OCI-LY7 (cell line): ENCODE data around the gene DRGX. TPM values are rescaled to one million over a fixed set of nuclear protein-coding genes. Genes with fewer than 3 reads are reported as not detected.

ENCODE experiments used
- BruUV-seq: library from RNA; stranded (reverse); fragments of 400-500 nt; replicated peaks from 2 replicates; lab custom pipeline; 2021; lab: Mats Ljungman, UMichigan
- CTCF ChIA-PET: fragments of 300-600 bp; sonication (Branson Sonifier 250); formaldehyde crosslinking; loops from one replicate; lab custom pipeline; 2022; ENCODE audit warnings: antibody characterized with exemption; ENCODE audit not compliant: unreplicated experiment; lab: Charles Lee
- POLR2A ChIA-PET: fragments of 300-600 bp; sonication (Branson Sonifier 250); formaldehyde crosslinking; loops from one replicate; lab custom pipeline; 2022; ENCODE audit warnings: antibody characterized with exemption; lab: Charles Lee
- DNase-seq: peaks from one replicate; pipeline ENCODE4 v3.0.0-alpha.2; 2015; ENCODE audit warnings: low spot score
- H2AFZ ChIP-seq: fragments of 200-600 bp; sonication (generic), shearing (Covaris generic); 2 replicates; pipeline ENCODE4 v1.6.1; 2014; ENCODE audit warnings: mild to moderate bottlenecking, antibody characterized with exemption, low read length, moderate library complexity
- H3K27ac ChIP-seq: fragments of 200-600 bp; sonication (generic); 2 replicates; pipeline ENCODE4 v1.5.1; 2014; ENCODE audit warnings: mixed run types, low read depth, mild to moderate bottlenecking, moderate library complexity, low read length, inconsistent platforms; ENCODE audit not compliant: poor library complexity, severe bottlenecking
- H3K36me3 ChIP-seq: fragments of 200-600 bp; sonication (generic); 2 replicates; pipeline ENCODE4 v1.6.1; 2014; ENCODE audit warnings: mild to moderate bottlenecking, antibody characterized with exemption, low read length, moderate library complexity, mixed read lengths; ENCODE audit not compliant: insufficient read depth
- H3K4me1 ChIP-seq: fragments of 200-600 bp; sonication (generic); 2 replicates; pipeline ENCODE4 v1.5.1; 2014; ENCODE audit warnings: mild to moderate bottlenecking, low read length; ENCODE audit not compliant: insufficient read depth, poor library complexity, severe bottlenecking
- H3K4me2 ChIP-seq: fragments of 200-600 bp; sonication (generic); 2 replicates; pipeline ENCODE4 v1.6.1; 2014; ENCODE audit warnings: mild to moderate bottlenecking, low read length
- H3K4me3 ChIP-seq: fragments of 200-600 bp; sonication (generic); 2 replicates; pipeline ENCODE4 v1.5.1; 2014; ENCODE audit warnings: mild to moderate bottlenecking, low read depth, low read length; ENCODE audit not compliant: poor library complexity, severe bottlenecking
- H3K79me2 ChIP-seq: fragments of 200-600 bp; sonication (generic); 2 replicates; pipeline ENCODE4 v1.6.1; 2016; ENCODE audit warnings: low read depth, mild to moderate bottlenecking, low read length, moderate library complexity, mixed read lengths; ENCODE audit not compliant: insufficient read depth
- H3K9me2 ChIP-seq: fragments of 200-600 bp; sonication (generic); 2 replicates; pipeline ENCODE4 v1.6.1; 2016; ENCODE audit warnings: mild to moderate bottlenecking, low read length, mixed read lengths; ENCODE audit not compliant: insufficient read depth
- H3K9me3 ChIP-seq: fragments of 200-600 bp; sonication (generic); 2 replicates; pipeline ENCODE4 v1.6.1; 2014; ENCODE audit warnings: mild to moderate bottlenecking, mixed run types, low read length, mixed read lengths
- H4K20me1 ChIP-seq: fragments of 200-600 bp; sonication (generic); 2 replicates; pipeline ENCODE4 v1.6.1; 2014; ENCODE audit warnings: mild to moderate bottlenecking, antibody characterized with exemption, low read length, moderate library complexity, mixed read lengths; ENCODE audit not compliant: insufficient read depth
- CTCF ChIP-seq: fragments of 200-600 bp; sonication (generic); conservative IDR thresholded peaks from 2 replicates; pipeline ENCODE4 v1.5.1; 2014; ENCODE audit warnings: mild to moderate bottlenecking, antibody characterized with exemption, low read length, moderate library complexity, mixed read lengths
- EZH2phosphoT487 ChIP-seq: fragments of 200-600 bp; sonication (generic); IDR thresholded peaks from 2 replicates; pipeline ENCODE4 v1.6.1; 2018; ENCODE audit warnings: low read depth, borderline replicate concordance, mild to moderate bottlenecking, mixed run types, antibody characterized with exemption, low read length, moderate library complexity, mixed read lengths
- intact Hi-C: fragments of 100-400 bp; cut with micrococcal nuclease; formaldehyde crosslinking; loops from one replicate; pipeline ENCODE4 v1.10.0; 2022; ENCODE audit not compliant: unreplicated experiment
- total RNA-seq, 2 experiments: library from RNA; depleted of rRNA in 1 of 2; stranded (reverse); fragments of >200 nt in 1 of 2; shearing (Covaris generic) in 1 of 2; gene quantifications; 2 replicates each; pipeline ENCODE4 v1.2.3, GENCODE V29; 2014 to 2022

The DRGX gene
- total RNA-seq, 2 experiments from 2014 or later: not detected

- ChIA-PET POLR2A (no interaction called here), CTCF (no interaction called here)
- Histone ChIP-seq H3K4me1 (no peaks in the 10 kb centered on the region), H3K4me2 (no peak overlapping the region), H4K20me1 (no peaks in the 10 kb centered on the region), H3K36me3 (no peaks in the 10 kb centered on the region), H3K9me2 (no peaks in the 10 kb centered on the region), H3K79me2 (no peaks in the 10 kb centered on the region), H3K4me3 (no peak overlapping the region), H2AFZ (no peak overlapping the region), H3K27ac (no peak overlapping the region), H3K9me3 (no peaks in the 10 kb centered on the region)
- intact Hi-C loops: no loop called here
- TF ChIP-seq EZH2phosphoT487 (no peak), CTCF (no peak)
- no peak for DNase-seq
- BruUV-seq: no TSS peak
Observed at GRCh38 chr10:49366460-49366859, 29.4 kb downstream of the DRGX start.

GRCh38 chr10:49365675-49366415 is 30.0 kb downstream of the DRGX start:
- Histone ChIP-seq H3K4me1 (no peaks in the 10 kb centered on the region), H4K20me1 (no peaks in the 10 kb centered on the region), H3K27ac (no peak overlapping the region), H3K79me2 (no peaks in the 10 kb centered on the region), H3K9me3 (no peaks in the 10 kb centered on the region), H3K36me3 (no peaks in the 10 kb centered on the region), H3K9me2 (no peaks in the 10 kb centered on the region), H2AFZ (no peak overlapping the region), H3K4me3 (no peak overlapping the region), H3K4me2 (no peak overlapping the region)
- ChIA-PET POLR2A (no interaction called here), CTCF (no interaction called here)
- DNase-seq: no peak
- TF ChIP-seq EZH2phosphoT487 (no peak), CTCF (no peak)
- intact Hi-C loops: no loop called here
- no TSS peak for BruUV-seq

- H3K9me3 ChIP-seq: no peaks in the 10 kb centered on the region
- H3K4me1 ChIP-seq: no peaks in the 10 kb centered on the region
- no peak overlapping the region for H2AFZ ChIP-seq
- ChIA-PET CTCF (no interaction called here), POLR2A (no interaction called here)
- no peak overlapping the region for H3K4me3 ChIP-seq
- H3K79me2 ChIP-seq: no peaks in the 10 kb centered on the region
- TF ChIP-seq EZH2phosphoT487 (no peak), CTCF (no peak)
- H3K9me2 ChIP-seq: no peaks in the 10 kb centered on the region
- no peaks in the 10 kb centered on the region for H4K20me1 ChIP-seq
- H3K36me3 ChIP-seq: no peaks in the 10 kb centered on the region
- DNase-seq: no peak
- H3K4me2 ChIP-seq: no peak overlapping the region
- no peak overlapping the region for H3K27ac ChIP-seq
- BruUV-seq: no TSS peak
- intact Hi-C loops: no loop called here
Observed at GRCh38 chr10:49365275-49365674, 30.6 kb downstream of the DRGX start.
